ENCODE measurements around the gene OMD. TPM values are rescaled to one million over a fixed set of nuclear protein-coding genes. Genes with fewer than 3 reads are reported as not detected.

OMD gene
- total and polyA plus RNA-seq, 9 of the 15 experiments (the other 6 are each of a cell fraction or from before 2014, with no cell fraction given), result 0.21 TPM; not detected in 8

DNA sequence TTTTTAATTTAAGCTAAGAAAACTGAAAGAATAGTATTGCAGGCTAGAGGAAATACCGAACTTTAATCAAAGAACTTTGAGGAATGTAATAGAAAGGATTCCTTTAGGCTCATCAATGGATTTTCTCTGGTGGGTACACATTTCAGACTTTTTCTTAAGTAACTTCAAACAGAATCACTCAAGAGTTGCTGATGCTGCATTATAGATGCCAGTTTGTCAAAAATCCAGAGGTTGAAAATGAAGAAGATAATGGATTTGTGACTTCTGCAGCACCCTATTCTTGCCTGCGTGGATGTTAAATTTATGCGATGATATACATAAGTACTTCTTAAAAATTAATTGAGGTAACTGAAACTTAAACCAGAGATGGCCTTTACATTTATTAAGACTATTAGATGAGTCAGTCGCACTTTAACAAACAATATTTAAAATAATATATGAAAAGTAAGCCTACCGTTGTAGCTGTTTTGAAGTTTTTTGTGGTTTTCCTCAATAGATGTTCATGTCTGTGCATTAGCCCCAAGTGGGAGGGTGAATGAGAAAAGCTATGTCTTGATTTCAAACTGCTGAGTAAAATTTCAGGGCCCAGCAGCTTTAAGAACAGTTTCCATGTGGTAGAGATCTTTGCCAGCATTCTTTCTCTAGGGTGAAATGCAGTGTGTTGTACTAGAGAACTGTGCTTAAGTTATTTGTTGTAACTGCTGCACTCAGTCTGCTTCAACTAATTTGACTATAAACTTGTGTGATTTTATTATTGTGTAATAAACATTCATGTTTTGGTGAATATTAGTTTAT lies 20.0 kb downstream of the OMD start, which contains the start of gene OGN (continued):
- TF ChIP-seq HSF4 (CRISPR knock-in tag; IDR thresholded peaks at IDR 0.05; ENCODE audit: borderline replicate concordance) (no peak), CEBPB (tag; IDR thresholded peaks at IDR 0.05) (0 out of 2 replicates have a peak, but pooled peaks have one; percentile 30), WHSC1 (IDR thresholded peaks at IDR 0.05; ENCODE audit: low read length) (no peak)

DNA sequence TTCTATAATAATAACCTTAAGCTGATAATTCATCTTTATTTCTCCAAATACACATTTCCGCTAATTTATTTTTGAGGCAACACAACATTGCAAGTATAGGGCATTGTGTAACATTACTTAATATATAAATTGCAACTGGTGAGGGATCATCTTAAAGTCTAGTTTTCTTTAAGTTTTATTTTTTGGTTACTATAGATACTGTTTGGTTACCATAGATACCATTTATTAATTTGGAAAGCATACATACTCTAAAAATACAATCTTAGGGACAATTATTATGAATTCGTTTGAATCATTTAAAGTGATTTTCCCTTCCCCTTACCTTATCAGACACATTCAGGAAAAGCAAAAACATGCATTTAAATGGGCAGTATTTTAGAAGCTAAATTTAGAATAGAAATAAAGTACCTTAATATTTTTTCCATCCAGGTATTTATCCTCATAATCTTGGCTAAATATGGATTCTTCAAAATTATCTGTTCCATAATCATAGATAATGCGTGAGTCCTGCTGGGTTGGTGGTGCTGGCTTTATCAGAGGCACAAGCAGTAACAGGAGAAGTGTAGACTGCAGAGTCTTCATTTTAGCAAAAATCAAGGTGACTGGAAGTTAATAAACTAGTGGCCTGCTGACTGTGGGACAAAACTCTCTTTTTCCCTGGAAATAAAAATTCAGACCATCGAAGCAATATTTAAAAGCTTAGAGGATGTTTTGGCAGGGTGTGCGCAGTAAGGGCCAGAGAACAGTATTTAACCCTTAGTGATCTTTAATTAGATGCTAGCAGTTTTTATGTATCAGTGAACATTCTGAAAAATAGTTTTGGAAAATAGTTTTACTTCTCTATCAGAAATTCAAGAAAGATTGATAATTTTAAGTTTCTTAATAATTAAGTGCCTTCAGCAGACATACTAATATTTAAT lies 21.2 kb downstream of the OMD start:
- Histone ChIP-seq H3K79me2 (ENCODE audit: control insufficient read depth, insufficient read depth, low read length) (no peaks in the 10 kb centered on the region), H3K4me1 (replicated peaks in 1 of 2; ENCODE audit: control insufficient read depth in 2 of 2, insufficient read depth in 2 of 2, low read length in 2 of 2) (peaks cover 0 to 11% of the 10 kb centered on the region in 2 experiments; a peak in 2 of 5 replicates), H3K9ac (ENCODE audit: insufficient read depth in 1 of 2, low read depth in 2 of 2, low read length in 2 of 2) (no peak overlapping the region), H3K4me2 (ENCODE audit: insufficient read depth, low read length) (no peak overlapping the region), H4K20me1 (replicated peaks; ENCODE audit: control insufficient read depth, insufficient read depth, low read length) (no peaks in the 10 kb centered on the region), H3K27ac (ENCODE audit: extremely low read depth, low read depth, low read length) (no peak overlapping the region), H2AFZ (ENCODE audit: low read depth, low read length) (no peak overlapping the region), H3K27me3 (ENCODE audit: control insufficient read depth in 2 of 2, insufficient read depth in 2 of 2, low read length in 2 of 2) (no peaks in the 10 kb centered on the region), H3K36me3 (ENCODE audit: control insufficient read depth, insufficient read depth, low read length) (no peaks in the 10 kb centered on the region), H3K9me3 (replicated peaks; ENCODE audit: control insufficient read depth, insufficient read depth, low read depth, low read length) (no peaks in the 10 kb centered on the region), H3K9me1 (ENCODE audit: control insufficient read depth, insufficient read depth, low read length) (no peaks in the 10 kb centered on the region), H3K4me3 (no peak overlapping the region)
- in situ Hi-C loops (cut with MboI), result no loop called here
- ATAC-seq, result no peak
- no peak for FAIRE-seq
- intact Hi-C loops (cut with micrococcal nuclease), result no loop called here
- DNase-seq (ENCODE audit: extremely low read depth in 1 of 4, low spot score in 3 of 4), result no peak
- TF ChIP-seq CEBPB (tag; IDR thresholded peaks at IDR 0.05) (0 out of 2 replicates have a peak, but pooled peaks have one; percentile 20), ZNF282 (CRISPR knock-in tag; IDR thresholded peaks at IDR 0.05) (no peak), ZNF134 (CRISPR knock-in tag; conservative IDR thresholded peaks at IDR 0.05) (peak; percentile 68; the same call in 1 of the 2 replicates), RFX1 (IDR thresholded peaks at IDR 0.05) (peak; percentile 39)
- POLR2A ChIA-PET, result no interaction called here
- 56% methylated on average over 5 of the region's 5 CpGs for WGBS (ENCODE audit: insufficient coverage, low coverage, missing lambda C conversion rate)
- no TSS peak for BruUV-seq (replicated peaks)
- CTCF ChIA-PET (ENCODE audit: low intra/inter-chr PET ratio), result no interaction called here
